ENCODE measurements around the gene RBM20.

RBM20 gene

GRCh38 chr10:110848106-110848505, 204.0 kb downstream of the RBM20 start:
- TF ChIP-seq CSRNP3 (CRISPR knock-in tag; IDR thresholded peaks at IDR 0.05) = no peak
- no peak for TF ChIP-seq ARNTL (CRISPR knock-in tag; IDR thresholded peaks at IDR 0.05; ENCODE audit: borderline replicate concordance, low read depth)
- no peak for TF ChIP-seq ZNF8 (CRISPR knock-in tag; IDR thresholded peaks at IDR 0.05)
- TF ChIP-seq RARB (CRISPR knock-in tag; IDR thresholded peaks at IDR 0.05) = no peak
- no peak for TF ChIP-seq TCF4 (CRISPR knock-in tag; IDR thresholded peaks at IDR 0.05; ENCODE audit: borderline replicate concordance)
- no peak for TF ChIP-seq ISL1 (CRISPR knock-in tag; IDR thresholded peaks at IDR 0.05)
- TF ChIP-seq BACH2 (CRISPR knock-in tag; IDR thresholded peaks at IDR 0.05; ENCODE audit: borderline replicate concordance) = no peak
- no peak for TF ChIP-seq GLIS3 (CRISPR knock-in tag; IDR thresholded peaks at IDR 0.05)
- no peak for TF ChIP-seq PPARA (CRISPR knock-in tag; IDR thresholded peaks at IDR 0.05; ENCODE audit: borderline replicate concordance)
- TF ChIP-seq, protein P1, sequence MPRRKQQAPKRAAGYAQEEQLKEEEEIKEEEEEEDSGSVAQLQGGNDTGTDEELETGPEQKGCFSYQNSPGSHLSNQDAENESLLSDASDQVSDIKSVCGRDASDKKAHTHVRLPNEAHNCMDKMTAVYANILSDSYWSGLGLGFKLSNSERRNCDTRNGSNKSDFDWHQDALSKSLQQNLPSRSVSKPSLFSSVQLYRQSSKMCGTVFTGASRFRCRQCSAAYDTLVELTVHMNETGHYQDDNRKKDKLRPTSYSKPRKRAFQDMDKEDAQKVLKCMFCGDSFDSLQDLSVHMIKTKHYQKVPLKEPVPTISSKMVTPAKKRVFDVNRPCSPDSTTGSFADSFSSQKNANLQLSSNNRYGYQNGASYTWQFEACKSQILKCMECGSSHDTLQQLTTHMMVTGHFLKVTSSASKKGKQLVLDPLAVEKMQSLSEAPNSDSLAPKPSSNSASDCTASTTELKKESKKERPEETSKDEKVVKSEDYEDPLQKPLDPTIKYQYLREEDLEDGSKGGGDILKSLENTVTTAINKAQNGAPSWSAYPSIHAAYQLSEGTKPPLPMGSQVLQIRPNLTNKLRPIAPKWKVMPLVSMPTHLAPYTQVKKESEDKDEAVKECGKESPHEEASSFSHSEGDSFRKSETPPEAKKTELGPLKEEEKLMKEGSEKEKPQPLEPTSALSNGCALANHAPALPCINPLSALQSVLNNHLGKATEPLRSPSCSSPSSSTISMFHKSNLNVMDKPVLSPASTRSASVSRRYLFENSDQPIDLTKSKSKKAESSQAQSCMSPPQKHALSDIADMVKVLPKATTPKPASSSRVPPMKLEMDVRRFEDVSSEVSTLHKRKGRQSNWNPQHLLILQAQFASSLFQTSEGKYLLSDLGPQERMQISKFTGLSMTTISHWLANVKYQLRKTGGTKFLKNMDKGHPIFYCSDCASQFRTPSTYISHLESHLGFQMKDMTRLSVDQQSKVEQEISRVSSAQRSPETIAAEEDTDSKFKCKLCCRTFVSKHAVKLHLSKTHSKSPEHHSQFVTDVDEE (CRISPR knock-in tag; IDR thresholded peaks at IDR 0.05) = no peak
- no peak for TF ChIP-seq CSDC2 (CRISPR knock-in tag; IDR thresholded peaks at IDR 0.05)
- TF ChIP-seq ZC3H10 (CRISPR knock-in tag; IDR thresholded peaks at IDR 0.05) = no peak
- TF ChIP-seq ZFP30 (CRISPR knock-in tag; IDR thresholded peaks at IDR 0.05) = no peak
- TF ChIP-seq, protein P2, sequence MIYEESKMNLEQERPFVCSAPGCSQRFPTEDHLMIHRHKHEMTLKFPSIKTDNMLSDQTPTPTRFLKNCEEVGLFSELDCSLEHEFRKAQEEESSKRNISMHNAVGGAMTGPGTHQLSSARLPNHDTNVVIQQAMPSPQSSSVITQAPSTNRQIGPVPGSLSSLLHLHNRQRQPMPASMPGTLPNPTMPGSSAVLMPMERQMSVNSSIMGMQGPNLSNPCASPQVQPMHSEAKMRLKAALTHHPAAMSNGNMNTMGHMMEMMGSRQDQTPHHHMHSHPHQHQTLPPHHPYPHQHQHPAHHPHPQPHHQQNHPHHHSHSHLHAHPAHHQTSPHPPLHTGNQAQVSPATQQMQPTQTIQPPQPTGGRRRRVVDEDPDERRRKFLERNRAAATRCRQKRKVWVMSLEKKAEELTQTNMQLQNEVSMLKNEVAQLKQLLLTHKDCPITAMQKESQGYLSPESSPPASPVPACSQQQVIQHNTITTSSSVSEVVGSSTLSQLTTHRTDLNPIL (CRISPR knock-in tag; IDR thresholded peaks at IDR 0.05; ENCODE audit: low read depth) = no peak
- ATAC-seq = no peak

- no peak for TF ChIP-seq ZFP30 (CRISPR knock-in tag; IDR thresholded peaks at IDR 0.05)
- ATAC-seq = no peak
Observed at GRCh38 chr10:110850099-110850498, 206.0 kb downstream of the RBM20 start.

DNA sequence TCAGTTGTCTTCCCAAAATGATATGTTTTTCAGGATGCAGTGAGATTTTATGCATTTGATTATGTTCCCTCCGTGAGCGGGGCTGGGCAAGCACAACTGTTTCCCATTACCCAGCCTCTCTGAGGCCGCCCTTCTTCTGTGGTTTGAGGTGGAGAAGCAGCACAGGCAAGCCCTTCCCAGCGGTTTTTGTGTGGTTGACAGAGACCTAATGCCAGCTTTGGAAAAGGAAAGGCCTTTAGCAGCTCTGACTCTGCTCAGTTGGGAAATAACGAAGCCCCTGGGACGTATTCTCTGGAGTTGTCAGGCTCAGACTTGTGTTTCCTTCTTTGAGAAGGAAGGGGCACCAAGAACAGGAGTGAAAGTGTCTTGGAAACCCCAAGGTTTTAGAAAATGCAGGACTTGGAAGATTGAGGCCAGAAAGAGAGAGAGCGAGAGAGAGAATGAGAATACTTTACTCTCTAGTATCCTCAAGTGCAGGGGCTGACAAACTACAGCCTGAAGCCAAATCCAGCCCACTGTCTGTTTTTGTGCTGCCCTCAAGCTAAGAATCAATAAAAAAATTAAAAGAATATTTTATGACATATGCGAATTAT, 207.0 kb downstream of the RBM20 start:
- TF ChIP-seq ZNF565 (CRISPR knock-in tag; conservative IDR thresholded peaks at IDR 0.05; ENCODE audit: low read depth) = no peak
- no peak for TF ChIP-seq GLIS3 (CRISPR knock-in tag; IDR thresholded peaks at IDR 0.05)
- no peak for TF ChIP-seq ZFP3 (CRISPR knock-in tag; IDR thresholded peaks at IDR 0.05)
- TF ChIP-seq TOX (CRISPR knock-in tag; IDR thresholded peaks at IDR 0.05; ENCODE audit: borderline replicate concordance) = no peak
- TF ChIP-seq, protein P1 (CRISPR knock-in tag; IDR thresholded peaks at IDR 0.05) = no peak
- TF ChIP-seq ESRRG (CRISPR knock-in tag; IDR thresholded peaks at IDR 0.05) = no peak
- no peak for ATAC-seq

DNA sequence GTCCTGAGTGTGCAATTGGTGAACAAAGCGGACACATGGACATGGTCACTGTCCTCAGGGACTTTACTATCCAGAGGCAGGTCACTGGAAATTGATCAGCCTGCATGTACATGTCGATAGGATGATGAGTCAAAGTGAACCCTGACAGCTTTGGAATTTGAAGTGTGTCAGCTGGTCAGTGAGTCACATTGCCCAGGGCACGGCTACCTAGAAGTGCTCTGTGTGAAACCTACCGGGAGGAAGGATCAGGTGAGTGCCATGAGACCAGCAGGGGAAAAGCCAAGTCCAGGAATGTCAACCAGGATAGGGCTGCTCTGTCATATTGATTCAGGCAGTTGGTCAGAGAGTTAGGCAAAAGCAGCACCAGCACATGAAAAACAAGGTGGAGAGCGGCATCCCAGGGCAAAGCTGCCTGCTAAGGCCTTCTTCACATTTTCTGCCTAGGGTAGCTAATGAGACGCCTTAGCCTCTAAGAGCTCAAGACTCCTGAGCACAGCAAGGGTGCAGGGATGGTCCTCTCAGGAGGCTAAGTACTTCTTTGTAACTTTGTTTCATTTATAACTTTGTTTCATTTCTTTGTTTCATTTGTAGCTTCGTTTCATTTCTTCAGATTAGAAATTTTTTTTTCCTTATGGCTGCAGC, 208.2 kb downstream of the RBM20 start:
- no peak for TF ChIP-seq ISL1 (CRISPR knock-in tag; IDR thresholded peaks at IDR 0.05)
- no peak for TF ChIP-seq PATZ1 (CRISPR knock-in tag; IDR thresholded peaks at IDR 0.05; ENCODE audit: borderline replicate concordance)
- TF ChIP-seq ZFP30 (CRISPR knock-in tag; IDR thresholded peaks at IDR 0.05) = no peak
- no peak for TF ChIP-seq ARNTL (CRISPR knock-in tag; IDR thresholded peaks at IDR 0.05; ENCODE audit: borderline replicate concordance, low read depth)
- TF ChIP-seq RARB (CRISPR knock-in tag; IDR thresholded peaks at IDR 0.05) = no peak
- TF ChIP-seq, protein P2 (CRISPR knock-in tag; IDR thresholded peaks at IDR 0.05; ENCODE audit: low read depth) = no peak
- no peak for TF ChIP-seq CSDC2 (CRISPR knock-in tag; IDR thresholded peaks at IDR 0.05)
- TF ChIP-seq ESRRG (CRISPR knock-in tag; IDR thresholded peaks at IDR 0.05) = no peak
- TF ChIP-seq SNAI2 (CRISPR knock-in tag; IDR thresholded peaks at IDR 0.05) = no peak
- no peak for ATAC-seq

Measured in SK-N-SH treated with all-trans-retinoic acid at 6 μM for 48 hours (cell line).